NCI-H1694 treated with DMSO at 0.1 percent for 48 hours (cell line): ENCODE data around the gene HOXD9.

Experiments
- DNase-seq: peaks from one replicate; lab custom pipeline; 2025; lab: John Stamatoyannopoulos, UW

The HOXD9 gene

DNA sequence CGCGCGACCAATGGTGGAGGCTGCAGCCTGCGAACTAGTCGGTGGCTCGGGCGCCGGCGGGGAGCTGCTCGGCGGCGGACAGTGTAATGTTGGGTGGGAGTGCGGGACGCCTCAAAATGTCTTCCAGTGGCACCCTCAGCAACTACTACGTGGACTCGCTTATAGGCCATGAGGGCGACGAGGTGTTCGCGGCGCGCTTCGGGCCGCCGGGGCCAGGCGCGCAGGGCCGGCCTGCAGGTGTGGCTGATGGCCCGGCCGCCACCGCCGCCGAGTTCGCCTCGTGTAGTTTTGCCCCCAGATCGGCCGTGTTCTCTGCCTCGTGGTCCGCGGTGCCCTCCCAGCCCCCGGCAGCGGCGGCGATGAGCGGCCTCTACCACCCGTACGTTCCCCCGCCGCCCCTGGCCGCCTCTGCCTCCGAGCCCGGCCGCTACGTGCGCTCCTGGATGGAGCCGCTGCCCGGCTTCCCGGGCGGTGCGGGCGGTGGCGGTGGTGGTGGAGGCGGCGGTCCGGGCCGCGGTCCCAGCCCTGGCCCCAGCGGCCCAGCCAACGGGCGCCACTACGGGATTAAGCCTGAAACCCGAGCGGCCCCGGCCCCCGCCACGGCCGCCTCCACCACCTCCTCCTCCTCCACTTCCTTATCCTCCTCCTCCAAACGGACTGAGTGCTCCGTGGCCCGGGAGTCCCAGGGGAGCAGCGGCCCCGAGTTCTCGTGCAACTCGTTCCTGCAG is at the start of gene HOXD9:
Gene HOXD9 (plus strand): TSS at position 37 of the 728 bp plus-strand sequence. CDS start 50 bp downstream, at position 87.
- no peak for DNase-seq

GRCh38 chr2:176072951-176073904 is 49.3 kb upstream of the HOXD9 start:
- no peak for DNase-seq

GRCh38 chr2:176074919-176075425 is 47.5 kb upstream of the HOXD9 start:
- DNase-seq, result no peak

GRCh38 chr2:176075481-176075880 is 47.0 kb upstream of the HOXD9 start:
- peak; percentile 90 for DNase-seq

- DNase-seq, result no peak
Measured at GRCh38 chr2:176076063-176076462, 46.5 kb upstream of the HOXD9 start.

DNA sequence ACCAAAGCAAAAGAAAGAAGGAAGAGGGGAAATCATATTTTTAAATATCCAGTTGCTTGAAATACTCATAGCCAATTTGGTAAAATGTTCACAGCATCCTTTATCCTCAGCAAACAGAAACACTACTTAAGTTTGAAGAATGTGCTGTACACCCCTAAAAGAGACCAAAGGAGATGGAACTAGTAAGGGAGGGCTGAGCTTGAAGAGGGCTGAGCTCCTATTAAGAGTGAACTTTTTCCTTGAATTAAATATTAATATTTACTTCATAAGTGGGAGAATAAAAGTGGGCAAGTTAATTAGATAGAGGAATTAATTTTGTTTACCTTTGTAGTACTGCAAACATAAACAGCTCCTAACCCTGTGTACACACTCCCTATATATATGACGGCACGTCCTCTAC is 45.7 kb upstream of the HOXD9 start:
- no peak for DNase-seq

DNA sequence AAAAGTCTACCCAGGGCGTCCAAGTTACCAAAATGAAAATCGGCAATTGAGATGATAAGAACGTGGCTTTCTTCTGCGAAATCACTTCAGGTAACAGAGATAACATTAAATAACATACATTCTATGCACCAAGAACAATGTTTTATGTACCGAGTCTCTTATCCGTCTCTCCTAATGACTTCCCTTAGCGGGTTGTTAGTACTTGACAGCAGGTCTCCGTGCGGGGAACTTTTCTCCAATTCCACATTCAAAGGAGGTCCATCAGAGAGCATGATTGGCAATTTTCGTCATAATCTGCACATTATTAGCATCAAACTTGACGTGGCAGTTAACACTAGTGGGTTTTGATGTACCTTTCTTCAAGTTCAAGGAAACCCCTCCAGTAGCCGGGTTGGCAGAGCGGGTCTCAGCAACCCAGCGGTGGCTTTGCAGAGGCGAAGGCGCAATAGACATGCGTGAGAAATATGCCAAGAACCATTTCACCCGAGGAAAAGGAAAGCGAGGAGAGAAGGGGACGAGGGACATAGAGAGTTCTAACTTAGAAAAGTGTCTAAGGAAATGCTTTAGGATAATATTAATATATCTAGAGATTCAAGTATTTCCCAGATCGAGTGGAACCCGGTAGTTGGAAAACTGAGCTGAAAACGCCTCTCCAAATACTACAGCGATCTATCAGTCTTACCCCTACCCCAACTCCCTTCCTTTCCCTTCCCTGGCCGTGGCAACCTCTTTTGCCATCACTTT is 43.8 kb upstream of the HOXD9 start:
- peak; percentile 44 for DNase-seq

GRCh38 chr2:176079285-176079830 is 43.2 kb upstream of the HOXD9 start:
- peak; percentile 55 for DNase-seq

DNA sequence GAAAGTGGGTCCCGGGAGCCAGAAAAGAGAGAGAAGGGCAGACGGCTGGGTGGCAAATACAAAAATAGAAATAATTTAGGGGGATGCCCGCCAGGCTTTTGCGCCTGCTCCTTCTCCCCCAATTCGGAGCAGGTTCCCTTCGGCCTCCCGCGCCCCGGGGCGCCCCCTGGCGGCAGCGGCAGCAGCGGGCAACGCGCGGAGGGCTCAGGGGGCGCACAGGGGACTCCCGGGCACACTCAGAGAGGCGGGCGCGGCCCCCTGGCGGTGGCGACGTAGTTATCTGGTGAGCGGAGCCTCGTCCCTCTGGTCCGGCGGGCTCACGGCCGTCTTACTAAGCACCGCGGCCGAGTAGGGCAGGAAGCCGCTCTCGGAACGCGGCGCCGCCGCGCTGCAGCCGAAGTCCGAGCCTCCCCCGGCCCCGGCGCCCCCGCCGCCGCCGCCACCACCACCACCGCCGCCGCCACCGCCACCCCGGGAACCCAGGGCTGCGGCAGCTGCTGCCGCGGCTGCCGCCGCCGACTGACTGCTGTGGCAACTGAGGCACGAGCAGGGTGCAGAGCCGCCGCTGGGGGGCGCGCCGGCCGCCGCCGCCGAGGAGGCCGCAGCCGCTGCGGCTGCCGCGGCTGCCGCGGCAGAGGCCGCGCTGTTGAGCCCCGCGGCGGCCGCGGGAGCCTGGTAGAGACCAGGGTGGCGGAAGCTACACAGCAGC is 42.5 kb upstream of the HOXD9 start:
- DNase-seq, result peak; percentile 87

DNA sequence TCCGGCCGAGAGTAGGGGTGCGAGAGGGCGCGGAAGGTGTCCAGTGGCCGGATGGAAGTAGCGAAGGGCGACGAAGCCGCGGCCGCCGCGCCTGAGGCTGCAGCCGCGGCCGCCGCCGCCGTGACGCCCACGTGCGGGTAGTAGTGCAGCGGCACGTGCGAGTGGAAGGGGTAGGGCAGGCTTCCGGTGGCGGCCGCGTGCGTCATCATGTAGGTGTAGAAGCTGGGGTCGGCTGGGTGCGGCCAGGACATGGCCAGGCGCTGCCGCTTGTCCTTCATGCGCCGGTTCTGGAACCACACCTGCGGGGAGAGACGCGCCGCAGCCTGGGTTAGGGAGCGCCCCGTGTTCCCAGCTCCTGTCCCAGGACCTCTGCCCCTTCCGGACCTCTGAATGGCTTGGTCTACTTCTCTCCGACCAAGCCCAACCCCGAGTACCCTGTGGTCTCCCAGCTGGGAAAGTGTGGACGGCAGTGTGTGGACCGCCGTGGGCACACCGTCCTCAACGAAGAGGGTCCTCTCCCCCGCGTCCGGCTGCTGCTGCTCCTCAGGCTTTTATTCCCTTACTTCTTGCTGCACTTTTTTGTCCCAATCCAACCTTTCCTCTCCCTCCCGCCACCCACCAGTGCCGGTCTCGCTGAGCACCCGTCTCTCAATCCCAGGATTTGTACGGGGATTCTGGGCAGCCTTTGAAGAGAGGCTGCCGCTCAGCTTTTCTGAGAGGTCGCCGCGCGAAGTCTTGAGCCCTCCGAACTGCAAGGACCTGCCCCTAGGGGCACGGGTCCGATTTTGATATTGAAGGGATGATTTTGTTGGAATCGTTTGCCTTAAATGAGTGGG is 41.8 kb upstream of the HOXD9 start:
- DNase-seq, result no peak

DNA sequence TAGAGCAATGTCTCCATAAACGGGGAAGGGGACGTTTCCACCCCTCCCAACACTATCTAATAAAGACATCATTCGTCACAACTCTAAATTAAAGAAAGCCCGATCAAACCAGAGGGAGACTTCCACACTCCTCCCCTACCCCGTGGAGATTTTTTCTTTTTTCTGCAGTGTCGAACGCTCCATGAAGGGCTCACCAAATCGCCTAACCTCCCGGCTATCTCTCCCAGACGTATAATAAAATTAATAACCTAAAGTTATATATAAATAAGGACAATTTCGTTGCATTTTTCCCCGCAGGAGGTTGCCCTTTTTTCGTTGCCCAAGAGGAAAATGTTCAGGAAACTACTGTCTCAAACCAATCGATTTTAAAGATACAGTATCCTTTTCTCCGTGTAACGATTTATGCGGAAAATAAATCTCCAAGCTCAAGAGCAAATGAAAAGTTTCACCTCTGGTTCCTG is 41.1 kb upstream of the HOXD9 start:
- DNase-seq, result no peak

GRCh38 chr2:176081837-176082524 is 40.5 kb upstream of the HOXD9 start:
- DNase-seq, result no peak

DNA sequence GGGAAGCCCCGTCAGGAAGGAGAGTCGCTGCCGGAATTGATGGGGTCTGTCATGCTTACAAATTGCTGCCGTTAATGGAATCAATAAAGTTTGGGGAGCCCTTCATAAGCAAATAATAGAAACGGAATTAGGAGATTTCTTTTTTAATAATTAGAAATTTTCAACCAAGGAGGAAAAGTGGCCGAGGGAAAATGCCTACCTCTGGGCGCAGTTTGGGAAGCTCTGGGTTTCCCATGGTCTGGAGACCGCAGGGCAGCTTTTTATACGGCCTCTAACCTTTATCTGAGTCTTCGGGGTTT is 40.0 kb upstream of the HOXD9 start:
- no peak for DNase-seq

GRCh38 chr2:176082824-176083751 is 39.4 kb upstream of the HOXD9 start:
- no peak for DNase-seq

DNA sequence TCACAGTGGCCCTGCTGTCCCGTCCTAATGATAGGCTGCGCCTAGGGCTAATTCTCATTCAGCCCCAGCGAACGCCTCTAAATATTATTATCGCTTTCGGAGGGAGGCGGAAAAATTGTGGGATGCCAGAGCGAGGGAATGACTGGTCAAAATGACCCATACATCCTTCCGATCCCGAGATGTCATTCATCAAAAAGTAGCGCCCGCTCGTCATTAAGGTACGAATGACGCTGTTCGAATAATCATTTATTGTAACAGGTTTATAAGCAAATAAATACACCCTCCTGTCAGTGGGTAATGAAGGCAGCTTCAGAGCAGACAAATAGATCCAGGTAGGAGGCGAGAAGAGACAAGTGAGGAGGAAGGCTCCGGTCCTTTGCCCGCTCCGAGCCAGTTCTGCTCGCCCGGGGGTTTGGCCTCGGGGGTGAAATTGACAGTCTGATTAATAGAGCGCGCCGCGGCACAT is 38.7 kb upstream of the HOXD9 start, which contains the start of gene EVX2:
Gene EVX2 (minus strand): TSS at position 167 of the 466 bp plus-strand sequence. CDS start 186 bp downstream, outside the sequence.
- no peak for DNase-seq

- no peak for DNase-seq
Measured at GRCh38 chr2:176084611-176085119, 37.9 kb upstream of the HOXD9 start.

DNA sequence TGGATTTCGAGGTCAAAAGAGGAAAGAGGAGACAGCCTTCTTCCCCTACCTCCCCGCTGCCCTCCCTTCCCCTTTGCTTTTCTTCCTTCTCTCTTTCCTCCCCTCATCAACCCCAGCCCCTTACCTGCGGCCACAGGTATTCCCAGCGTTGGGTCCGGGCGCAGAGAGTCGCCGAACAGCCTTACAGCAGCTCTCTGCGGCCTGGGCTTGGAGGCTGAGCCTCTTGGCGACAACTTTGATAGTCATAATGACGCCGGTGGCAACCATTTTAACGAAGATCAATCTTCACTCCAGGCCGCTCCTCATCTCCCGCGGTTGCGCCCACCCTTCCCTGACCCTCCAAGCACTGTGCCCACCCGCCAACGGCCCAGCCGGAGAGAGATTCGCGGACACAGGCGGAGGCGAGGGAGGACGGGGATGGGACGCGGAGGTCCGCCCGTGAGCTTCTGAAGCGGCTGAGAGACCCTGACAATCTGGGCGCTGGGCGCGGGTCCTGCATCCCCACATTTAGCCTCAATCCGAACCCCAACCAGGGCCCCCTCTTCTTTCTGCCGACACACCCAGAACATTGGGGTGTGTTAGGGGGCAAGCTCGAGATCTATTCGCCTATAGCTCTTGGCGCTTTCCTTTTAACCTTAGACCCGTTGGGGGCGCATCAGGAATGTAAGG is 37.3 kb upstream of the HOXD9 start:
- no peak for DNase-seq
